ENCODE measurements around the gene GCFC2. TPM values are rescaled to one million over a fixed set of nuclear protein-coding genes. Genes with fewer than 3 reads are reported as not detected.

Gene GCFC2
- total RNA-seq, 4 donors from 2014 or later = 14.9 to 37.7 (median 18.7) TPM

DNA sequence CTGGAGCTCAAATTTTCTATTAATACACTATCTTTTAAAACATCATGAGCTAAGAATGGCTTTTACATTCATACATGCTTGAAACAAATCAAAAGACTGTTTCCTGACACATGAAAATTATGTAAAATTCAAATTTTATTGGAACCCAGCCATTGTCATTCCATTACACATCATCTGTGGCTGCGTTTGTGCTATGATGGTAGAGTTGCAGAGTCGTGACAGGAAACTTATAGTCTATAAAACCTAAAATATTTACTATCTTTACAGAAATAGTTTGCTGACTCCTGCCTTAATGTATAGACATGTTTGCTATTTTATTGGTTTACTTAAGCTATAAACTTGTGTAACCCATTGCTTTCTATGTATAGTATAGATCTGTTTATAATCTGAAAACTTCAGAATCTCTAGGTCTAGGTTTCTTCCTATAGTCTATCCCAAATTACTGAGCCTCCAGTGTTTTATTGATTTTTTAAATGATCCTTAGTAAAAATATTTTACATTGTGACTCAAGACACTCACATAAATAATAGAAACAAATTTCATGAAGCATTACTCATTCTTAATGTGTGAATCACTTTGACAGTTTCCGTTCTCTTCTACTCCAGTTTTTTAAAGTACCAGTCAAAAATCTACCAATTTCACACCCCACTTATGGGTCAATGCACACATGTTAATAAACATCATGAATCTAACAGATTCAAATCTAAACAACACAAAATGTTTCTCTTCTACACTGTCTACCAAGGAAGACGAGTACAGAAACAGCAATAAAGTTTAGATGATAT lies 90.6 kb downstream of the GCFC2 start:
- Histone ChIP-seq H3K36me3 (no peaks in the 10 kb centered on the region), H3K27me3 (no peaks in the 10 kb centered on the region), H3K9me3 (no peaks in the 10 kb centered on the region), H3K27ac (no peak overlapping the region), H3K4me3 (no peak overlapping the region), H3K4me1 (no peaks in the 10 kb centered on the region)
- 68% methylated on average over 4 of the region's 4 CpGs for WGBS
- TF ChIP-seq, protein P1, sequence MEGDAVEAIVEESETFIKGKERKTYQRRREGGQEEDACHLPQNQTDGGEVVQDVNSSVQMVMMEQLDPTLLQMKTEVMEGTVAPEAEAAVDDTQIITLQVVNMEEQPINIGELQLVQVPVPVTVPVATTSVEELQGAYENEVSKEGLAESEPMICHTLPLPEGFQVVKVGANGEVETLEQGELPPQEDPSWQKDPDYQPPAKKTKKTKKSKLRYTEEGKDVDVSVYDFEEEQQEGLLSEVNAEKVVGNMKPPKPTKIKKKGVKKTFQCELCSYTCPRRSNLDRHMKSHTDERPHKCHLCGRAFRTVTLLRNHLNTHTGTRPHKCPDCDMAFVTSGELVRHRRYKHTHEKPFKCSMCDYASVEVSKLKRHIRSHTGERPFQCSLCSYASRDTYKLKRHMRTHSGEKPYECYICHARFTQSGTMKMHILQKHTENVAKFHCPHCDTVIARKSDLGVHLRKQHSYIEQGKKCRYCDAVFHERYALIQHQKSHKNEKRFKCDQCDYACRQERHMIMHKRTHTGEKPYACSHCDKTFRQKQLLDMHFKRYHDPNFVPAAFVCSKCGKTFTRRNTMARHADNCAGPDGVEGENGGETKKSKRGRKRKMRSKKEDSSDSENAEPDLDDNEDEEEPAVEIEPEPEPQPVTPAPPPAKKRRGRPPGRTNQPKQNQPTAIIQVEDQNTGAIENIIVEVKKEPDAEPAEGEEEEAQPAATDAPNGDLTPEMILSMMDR (IDR thresholded peaks at IDR 0.05) = no peak
- TF ChIP-seq POLR2A (IDR thresholded peaks at IDR 0.05) (no peak), EP300 (IDR thresholded peaks at IDR 0.05) (no peak), POLR2AphosphoS5 (IDR thresholded peaks at IDR 0.05) (no peak)
- no peak for DNase-seq (ENCODE audit: low spot score in 2 of 2)

DNA sequence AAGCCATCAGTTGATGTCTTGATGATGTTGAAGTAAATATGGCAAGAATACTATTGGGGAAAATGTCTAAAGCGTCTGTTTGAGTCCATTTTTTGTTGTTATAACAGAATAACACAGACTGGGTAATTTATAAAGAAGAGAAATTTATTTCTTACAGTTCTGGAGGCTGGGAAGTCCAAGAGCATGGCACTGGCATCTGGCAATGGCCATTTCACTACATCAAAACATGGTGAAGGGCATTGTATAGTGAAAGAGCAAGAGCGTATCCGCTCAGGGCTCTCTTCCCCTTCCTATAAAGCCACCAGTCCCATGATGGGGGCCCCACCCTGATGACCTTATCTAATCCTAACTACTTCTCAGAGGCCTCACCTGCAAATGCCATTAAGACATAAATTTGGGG lies 93.8 kb downstream of the GCFC2 start:
- H3K4me3 ChIP-seq = no peak overlapping the region
- no peaks in the 10 kb centered on the region for H3K36me3 ChIP-seq
- H3K9me3 ChIP-seq = no peaks in the 10 kb centered on the region
- H3K27me3 ChIP-seq = no peaks in the 10 kb centered on the region
- TF ChIP-seq POLR2AphosphoS5 (IDR thresholded peaks at IDR 0.05) (no peak), EP300 (IDR thresholded peaks at IDR 0.05) (no peak), POLR2A (IDR thresholded peaks at IDR 0.05) (no peak)
- TF ChIP-seq, protein P1 (IDR thresholded peaks at IDR 0.05) = no peak
- no peak for DNase-seq (ENCODE audit: low spot score in 2 of 2)
- H3K27ac ChIP-seq = no peak overlapping the region
- no peaks in the 10 kb centered on the region for H3K4me1 ChIP-seq
- WGBS = 90% methylated on average over 3 of the region's 3 CpGs

DNA sequence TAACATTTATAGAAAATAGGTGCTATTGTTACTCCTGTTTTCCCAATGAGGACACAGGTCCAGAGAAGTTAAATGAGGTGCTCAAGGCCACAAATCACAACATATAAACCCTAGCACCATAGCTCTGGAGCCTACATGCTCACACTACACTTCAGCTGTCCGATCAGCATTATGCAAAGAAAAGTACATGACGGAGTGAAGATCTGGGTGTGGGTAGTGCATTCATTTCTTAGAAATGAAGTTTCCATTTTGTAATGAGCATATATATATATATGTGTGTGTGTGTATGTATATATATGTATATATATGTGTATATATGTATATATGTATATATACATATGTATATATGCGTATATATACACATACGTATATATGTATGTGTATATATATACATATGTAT lies 94.3 kb downstream of the GCFC2 start:
- Histone ChIP-seq H3K36me3 (no peaks in the 10 kb centered on the region), H3K4me3 (no peak overlapping the region), H3K27me3 (no peaks in the 10 kb centered on the region), H3K27ac (no peak overlapping the region), H3K4me1 (no peaks in the 10 kb centered on the region), H3K9me3 (no peaks in the 10 kb centered on the region)
- DNase-seq (ENCODE audit: low spot score in 2 of 2) = no peak
- WGBS = 97% methylated on average over 4 of the region's 4 CpGs
- TF ChIP-seq EP300 (IDR thresholded peaks at IDR 0.05) (no peak), POLR2A (IDR thresholded peaks at IDR 0.05) (no peak), POLR2AphosphoS5 (IDR thresholded peaks at IDR 0.05) (no peak)
- TF ChIP-seq, protein P1 (IDR thresholded peaks at IDR 0.05) = no peak

DNA sequence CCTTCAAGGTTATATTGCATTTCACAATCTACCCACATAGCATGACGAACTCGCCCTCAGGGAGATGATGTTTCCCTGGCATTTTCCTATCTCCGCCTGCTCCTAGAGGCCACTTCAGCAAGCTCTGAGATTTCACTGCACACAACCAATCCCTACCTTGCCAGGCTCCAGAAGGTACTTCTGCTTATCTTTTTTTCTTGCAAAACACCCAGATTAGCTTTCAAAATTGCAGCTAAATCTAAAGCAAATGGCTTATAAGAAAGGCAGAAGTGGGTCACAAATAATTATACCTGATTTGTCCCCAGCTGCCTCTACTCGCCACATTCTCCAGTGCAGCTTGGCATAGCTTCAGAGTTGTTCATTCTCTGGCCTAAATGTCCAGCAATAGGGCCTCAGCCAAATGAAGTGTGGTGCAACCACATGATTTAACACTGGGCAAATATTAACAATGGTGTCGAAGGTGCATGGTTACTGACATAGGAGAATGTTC lies 96.5 kb downstream of the GCFC2 start:
- TF ChIP-seq, protein P1 (IDR thresholded peaks at IDR 0.05) = no peak
- TF ChIP-seq EP300 (IDR thresholded peaks at IDR 0.05) = no peak
- no peak for TF ChIP-seq POLR2AphosphoS5 (IDR thresholded peaks at IDR 0.05)
- no peak for TF ChIP-seq POLR2A (IDR thresholded peaks at IDR 0.05)
- DNase-seq (ENCODE audit: low spot score in 2 of 2) = no peak
- H3K4me3 ChIP-seq = no peak overlapping the region
- H3K4me1 ChIP-seq = no peaks in the 10 kb centered on the region
- WGBS = 77% methylated on average over 5 of the region's 5 CpGs
- peaks cover 6% of the 10 kb centered on the region for H3K27me3 ChIP-seq
- H3K27ac ChIP-seq = no peak overlapping the region
- no peaks in the 10 kb centered on the region for H3K36me3 ChIP-seq
- no peaks in the 10 kb centered on the region for H3K9me3 ChIP-seq

DNA sequence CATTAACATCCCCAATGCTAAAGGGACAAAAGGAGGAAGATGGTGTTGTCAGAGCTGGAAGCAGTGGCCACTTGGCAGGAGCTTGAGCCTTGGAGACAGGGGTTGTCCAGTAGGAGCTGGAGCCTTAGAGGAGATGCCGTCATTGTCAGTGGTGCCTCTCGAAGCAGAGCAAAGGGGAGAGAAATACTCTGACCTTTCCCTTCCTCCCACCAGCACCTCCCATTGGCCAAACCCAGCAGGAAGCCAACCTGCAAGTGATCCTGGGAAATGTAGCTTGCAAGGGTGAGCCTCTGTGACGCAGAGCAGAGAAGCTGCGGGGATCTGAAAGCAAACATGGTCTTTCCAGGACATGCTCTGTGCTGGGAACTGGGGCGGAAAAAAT lies 97.9 kb downstream of the GCFC2 start:
- no peaks in the 10 kb centered on the region for H3K9me3 ChIP-seq
- 83% methylated on average over 5 of the region's 5 CpGs for WGBS
- no peaks in the 10 kb centered on the region for H3K36me3 ChIP-seq
- H3K4me1 ChIP-seq = peaks cover 8% of the 10 kb centered on the region
- no peak overlapping the region for H3K27ac ChIP-seq
- H3K27me3 ChIP-seq = peaks cover 9% of the 10 kb centered on the region
- TF ChIP-seq EP300 (IDR thresholded peaks at IDR 0.05) (no peak), POLR2A (IDR thresholded peaks at IDR 0.05) (no peak), POLR2AphosphoS5 (IDR thresholded peaks at IDR 0.05) (no peak)
- TF ChIP-seq, protein P1 (IDR thresholded peaks at IDR 0.05) = no peak
- H3K4me3 ChIP-seq = no peak overlapping the region
- DNase-seq (ENCODE audit: low spot score in 2 of 2) = no peak

All from suprapubic skin (tissue), 4 donors.